ENCODE data around the gene CCDC6.
A peak's percentile ranks its signal among the peaks of the same experiment; 100 is the strongest.

The CCDC6 gene

DNA sequence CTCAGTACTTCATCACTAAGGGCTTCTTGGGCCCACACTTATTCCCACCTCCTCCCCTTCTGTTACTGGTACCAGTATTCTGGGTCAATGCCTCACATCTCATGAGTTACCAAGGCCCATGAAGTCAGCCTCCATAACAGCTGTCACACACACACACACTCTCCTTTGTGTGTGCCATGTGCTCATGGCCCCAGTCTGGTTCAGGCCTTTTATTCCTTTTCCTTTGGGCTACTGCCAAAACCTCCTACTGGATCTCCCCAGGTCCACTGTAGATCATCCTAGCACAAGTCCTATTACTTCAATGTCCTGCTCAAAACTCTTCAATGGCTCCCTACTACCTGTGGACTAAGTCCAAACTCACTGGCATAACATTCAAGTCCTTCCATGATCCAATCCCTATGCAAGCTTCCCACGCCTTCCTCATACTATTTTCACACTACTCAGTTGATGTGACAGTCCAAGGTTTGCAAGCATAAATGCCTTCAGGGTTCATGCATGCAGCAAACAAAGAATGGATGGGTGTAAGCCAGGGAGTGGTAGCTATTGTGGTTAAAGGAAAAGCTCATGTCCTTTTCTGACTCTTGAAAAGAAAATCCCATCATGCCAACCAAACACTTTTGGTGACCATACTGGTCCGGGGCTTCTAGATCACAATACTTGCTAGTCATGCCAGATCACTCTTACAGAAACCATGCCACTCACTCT lies 68.1 kb downstream of the CCDC6 start:
- no peak for DNase-seq (ENCODE audit: low spot score)
- in situ Hi-C loops (cut with MboI; ENCODE audit: low pct_unique_long_range_greater_than_20kb, low sequenced_read_pairs, unreplicated experiment): no loop called here
- no peak for TF ChIP-seq CTCF (IDR thresholded peaks at IDR 0.05; ENCODE audit: extremely low read depth, insufficient read depth, missing control alignments)

DNA sequence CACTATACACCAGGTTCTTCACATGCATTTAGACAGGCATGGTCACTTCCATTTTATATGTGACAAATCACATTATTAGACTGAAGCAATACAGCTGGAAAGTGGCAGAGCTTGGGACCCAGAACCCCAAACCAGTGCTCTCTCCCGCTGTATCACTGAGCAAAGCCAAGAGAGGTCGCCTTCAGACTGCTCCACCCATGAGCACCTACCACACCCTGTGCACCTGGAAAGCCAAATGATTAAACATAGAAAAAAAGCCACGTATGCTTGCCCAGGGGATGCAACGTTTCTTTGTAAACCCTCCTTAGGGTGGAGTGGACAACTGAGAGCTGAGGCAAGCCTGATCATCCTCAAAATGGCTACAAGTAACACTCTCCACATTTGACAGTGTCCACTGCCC lies 72.5 kb downstream of the CCDC6 start:
- peak; percentile 39 for TF ChIP-seq CTCF (IDR thresholded peaks at IDR 0.05; ENCODE audit: extremely low read depth, insufficient read depth, missing control alignments)
- in situ Hi-C loops (cut with MboI; ENCODE audit: low pct_unique_long_range_greater_than_20kb, low sequenced_read_pairs, unreplicated experiment): no loop called here
- no peak for DNase-seq (ENCODE audit: low spot score)

DNA sequence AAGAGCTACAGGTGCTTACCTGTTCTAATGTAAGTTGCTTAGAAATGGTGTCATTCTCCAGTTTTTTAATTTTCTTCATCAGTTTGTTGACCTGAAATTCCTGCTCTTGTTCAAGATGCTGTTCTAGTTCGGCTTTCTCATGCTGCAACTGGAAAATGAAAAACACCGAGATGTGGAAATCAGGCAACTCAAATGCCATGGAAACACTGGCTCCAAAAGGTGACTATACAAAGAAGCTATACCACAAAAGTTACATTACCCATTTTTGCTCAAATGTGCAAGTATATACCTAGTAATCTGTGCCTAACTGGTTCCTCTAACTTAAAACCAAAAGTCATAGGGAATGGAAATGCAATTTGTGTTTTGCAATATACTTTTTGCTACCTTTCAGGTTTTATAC lies 73.8 kb downstream of the CCDC6 start:
- no peak for TF ChIP-seq CTCF (IDR thresholded peaks at IDR 0.05; ENCODE audit: extremely low read depth, insufficient read depth, missing control alignments)
- in situ Hi-C loops (cut with MboI; ENCODE audit: low pct_unique_long_range_greater_than_20kb, low sequenced_read_pairs, unreplicated experiment): no loop called here

GRCh38 chr10:59831658-59832503 lies 74.5 kb downstream of the CCDC6 start:
- DNase-seq (ENCODE audit: low spot score): no peak
- no peak for TF ChIP-seq CTCF (IDR thresholded peaks at IDR 0.05; ENCODE audit: extremely low read depth, insufficient read depth, missing control alignments)
- in situ Hi-C loops (cut with MboI; ENCODE audit: low pct_unique_long_range_greater_than_20kb, low sequenced_read_pairs, unreplicated experiment): no loop called here

More for the DNA sequence above, 73.8 kb downstream of the CCDC6 start:
- no peak for DNase-seq (ENCODE audit: low spot score)

- in situ Hi-C loops (cut with MboI; ENCODE audit: low pct_unique_long_range_greater_than_20kb, low sequenced_read_pairs, unreplicated experiment): no loop called here
- no peak for DNase-seq (ENCODE audit: low spot score)
Observed at GRCh38 chr10:59830601-59831259, 75.6 kb downstream of the CCDC6 start.

More at GRCh38 chr10:59830601-59831259, 75.6 kb downstream of the CCDC6 start:
- TF ChIP-seq CTCF (IDR thresholded peaks at IDR 0.05; ENCODE audit: extremely low read depth, insufficient read depth, missing control alignments): peak; percentile 67

Measured in GM13977 (cell line).